GM19351 (cell line): ENCODE results near the gene LMAN2.
"Not testable (repeated sequence)": the region's sequence is repeated elsewhere in the genome, so short reads cannot be mapped to it uniquely, and the experiment has no call there.

ENCODE experiments used
- ATAC-seq: cut with Tn5 transposase; IDR thresholded peaks from one replicate; pipeline ENCODE4 v1.9.1; 2021; ENCODE audit warnings: mild to moderate bottlenecking, moderate library complexity; ENCODE audit not compliant: unreplicated experiment

LMAN2 gene

GRCh38 chr5:177349762-177350161, 1.7 kb downstream of the LMAN2 start:
- no peak for ATAC-seq

GRCh38 chr5:177349362-177349647, 2.2 kb downstream of the LMAN2 start:
- ATAC-seq: no peak

- no peak for ATAC-seq
Measured at GRCh38 chr5:177347699-177348098, 3.8 kb downstream of the LMAN2 start.

- ATAC-seq: no peak
Measured at GRCh38 chr5:177346820-177347219, 4.6 kb downstream of the LMAN2 start.

GRCh38 chr5:177344891-177345290, 6.6 kb downstream of the LMAN2 start:
- ATAC-seq: no peak

- no peak for ATAC-seq
Measured at GRCh38 chr5:177343777-177344176, 7.7 kb downstream of the LMAN2 start.

GRCh38 chr5:177343000-177343399, 8.5 kb downstream of the LMAN2 start:
- ATAC-seq: not testable (repeated sequence)

GRCh38 chr5:177339107-177339638, 12.3 kb downstream of the LMAN2 start:
- ATAC-seq: no peak

- no peak for ATAC-seq
Measured at GRCh38 chr5:177338251-177339106, 13.0 kb downstream of the LMAN2 start.

- no peak for ATAC-seq
Measured at GRCh38 chr5:177336603-177337494, 14.6 kb downstream of the LMAN2 start.

GRCh38 chr5:177336112-177336511, 15.4 kb downstream of the LMAN2 start:
- ATAC-seq: no peak

- ATAC-seq: no peak
Measured at GRCh38 chr5:177335701-177336065, 15.8 kb downstream of the LMAN2 start.

GRCh38 chr5:177334781-177335700, 16.4 kb downstream of the LMAN2 start:
- no peak for ATAC-seq

- no peak for ATAC-seq
Measured at GRCh38 chr5:177334155-177334551, 17.3 kb downstream of the LMAN2 start.

GRCh38 chr5:177333420-177334154, 17.9 kb downstream of the LMAN2 start:
- ATAC-seq: no peak

GRCh38 chr5:177332896-177333260, 18.6 kb downstream of the LMAN2 start:
- no peak for ATAC-seq

GRCh38 chr5:177332031-177332895, 19.2 kb downstream of the LMAN2 start:
- ATAC-seq: no peak

GRCh38 chr5:177330991-177331842, 20.3 kb downstream of the LMAN2 start:
- no peak for ATAC-seq
